ENCODE measurements around the gene IGFBP1.

GRCh38 chr7:45940939-45941338 is 52.7 kb downstream of the IGFBP1 start:
- TF ChIP-seq CTCF (IDR thresholded peaks at IDR 0.05) (no peak), POLR2A (IDR thresholded peaks at IDR 0.05) (no peak)
